Activated naive CD8-positive, alpha-beta T cell treated with anti-CD3 and anti-CD28 coated beads, Interleukin-2, amount 50 U/mL, for 16 hours (primary cell): ENCODE results near the gene RARRES2.
"Not testable (repeated sequence)": the region's sequence is repeated elsewhere in the genome, so short reads cannot be mapped to it uniquely, and the experiment has no call there.

Experiments used
- DNase-seq: peaks from one replicate; pipeline ENCODE4 v3.0.0-alpha.2; 2020; ENCODE audit warnings: low read depth, low spot score

Gene RARRES2

GRCh38 chr7:150341263-150342120 is at the start of gene RARRES2:
TSS of gene RARRES2 (minus strand) at chr7:150341629. CDS start at chr7:150340609, 1,020 bp downstream.
- no peak for DNase-seq

GRCh38 chr7:150390205-150390604 is 48.8 kb upstream of the RARRES2 start:
- no peak for DNase-seq

- no peak for DNase-seq
Measured at GRCh38 chr7:150389532-150389816, 48.0 kb upstream of the RARRES2 start.

- DNase-seq = no peak
Measured at GRCh38 chr7:150388709-150389531, 47.5 kb upstream of the RARRES2 start.

- DNase-seq = no peak
Measured at GRCh38 chr7:150388306-150388705, 46.9 kb upstream of the RARRES2 start.

GRCh38 chr7:150385884-150386283 is 44.5 kb upstream of the RARRES2 start:
- DNase-seq = not testable (repeated sequence)

- DNase-seq = no peak
Measured at GRCh38 chr7:150385302-150385723, 43.9 kb upstream of the RARRES2 start.

GRCh38 chr7:150384406-150385301 is 43.2 kb upstream of the RARRES2 start:
- DNase-seq = no peak

- no peak for DNase-seq
Measured at GRCh38 chr7:150383710-150384397, 42.4 kb upstream of the RARRES2 start.

GRCh38 chr7:150382844-150383225 is 41.4 kb upstream of the RARRES2 start:
- DNase-seq = no peak

GRCh38 chr7:150382123-150382843 is 40.9 kb upstream of the RARRES2 start:
- no peak for DNase-seq

- DNase-seq = no peak
Measured at GRCh38 chr7:150381785-150382122, 40.3 kb upstream of the RARRES2 start.

- no peak for DNase-seq
Measured at GRCh38 chr7:150381096-150381495, 39.7 kb upstream of the RARRES2 start.

- DNase-seq = no peak
Measured at GRCh38 chr7:150380463-150380862, 39.0 kb upstream of the RARRES2 start.

GRCh38 chr7:150379441-150380379 is 38.3 kb upstream of the RARRES2 start:
- no peak for DNase-seq

- peak; percentile 80 for DNase-seq
Measured at GRCh38 chr7:150378853-150379440, 37.5 kb upstream of the RARRES2 start, which contains the start of gene ZNF775. TSS of gene ZNF775 (plus strand) at chr7:150379330. CDS start at chr7:150388471, 9,141 bp downstream.

- no peak for DNase-seq
Measured at GRCh38 chr7:150378115-150378852, 36.9 kb upstream of the RARRES2 start.

- DNase-seq = no peak
Measured at GRCh38 chr7:150377635-150378034, 36.2 kb upstream of the RARRES2 start.
